T-helper 2 cell (primary cell): Measurements from ENCODE around the gene SMYD2.

Source experiments
- DNase-seq, 5 experiments: peaks; one replicate each; pipeline versions ENCODE4 v3.0.0 to v3.0.0-alpha.2; 2012 to 2022

The SMYD2 gene

DNA sequence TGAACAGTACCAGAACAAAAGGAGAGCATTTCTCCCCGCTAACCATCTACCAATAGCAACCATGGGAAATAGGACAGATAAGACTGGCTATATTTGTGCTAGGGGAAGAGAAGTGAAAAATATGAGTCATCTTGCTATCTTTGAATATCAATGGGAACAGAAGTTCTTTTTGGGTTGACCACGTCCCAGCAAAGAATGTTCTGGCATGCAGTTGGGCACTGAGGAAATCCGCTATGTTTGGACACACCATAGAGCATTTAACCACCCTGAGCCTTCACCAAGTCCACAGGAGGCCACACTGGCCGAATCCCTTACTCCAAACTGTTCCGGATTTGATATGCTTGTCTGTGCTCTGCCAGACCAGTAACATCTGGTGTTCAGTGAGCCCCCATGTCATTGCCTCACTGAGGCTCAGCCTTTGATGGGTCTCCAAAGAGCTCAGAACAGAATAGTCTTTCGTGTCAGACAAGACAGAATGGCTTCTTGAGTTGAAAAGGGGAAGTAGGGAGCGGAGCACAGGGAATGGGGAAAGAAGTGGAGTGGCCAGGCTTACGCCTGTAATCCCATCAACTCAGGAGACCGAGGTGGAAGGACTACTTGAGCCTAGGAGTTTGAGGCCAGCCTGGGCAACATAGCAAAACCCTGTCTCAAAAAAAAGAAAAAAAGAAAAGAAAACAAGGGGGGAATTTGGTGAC is 81.4 kb downstream of the SMYD2 start:
- no peak for DNase-seq

GRCh38 chr1:214363386-214363785 is 82.4 kb downstream of the SMYD2 start:
- no peak for DNase-seq

DNA sequence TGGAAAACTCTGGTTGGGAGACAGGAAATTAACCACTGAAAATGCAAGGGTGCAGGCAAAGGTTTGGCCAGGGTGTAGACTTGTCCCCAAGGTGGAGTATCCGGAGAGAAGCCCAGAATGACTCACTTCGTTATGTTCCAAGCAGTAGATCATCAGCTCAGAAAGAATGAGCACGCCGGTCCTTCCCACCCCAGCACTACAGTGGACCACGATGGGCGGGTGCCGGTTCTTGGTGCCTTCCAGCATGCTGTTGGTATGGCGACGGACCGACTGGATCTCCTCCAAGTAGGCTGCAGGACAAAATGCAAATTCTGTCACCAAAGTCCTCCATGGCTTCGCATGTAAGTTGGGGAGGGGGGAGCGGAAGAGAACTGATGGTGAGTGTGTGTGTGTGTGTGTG is 83.4 kb downstream of the SMYD2 start:
- DNase-seq, result no peak

DNA sequence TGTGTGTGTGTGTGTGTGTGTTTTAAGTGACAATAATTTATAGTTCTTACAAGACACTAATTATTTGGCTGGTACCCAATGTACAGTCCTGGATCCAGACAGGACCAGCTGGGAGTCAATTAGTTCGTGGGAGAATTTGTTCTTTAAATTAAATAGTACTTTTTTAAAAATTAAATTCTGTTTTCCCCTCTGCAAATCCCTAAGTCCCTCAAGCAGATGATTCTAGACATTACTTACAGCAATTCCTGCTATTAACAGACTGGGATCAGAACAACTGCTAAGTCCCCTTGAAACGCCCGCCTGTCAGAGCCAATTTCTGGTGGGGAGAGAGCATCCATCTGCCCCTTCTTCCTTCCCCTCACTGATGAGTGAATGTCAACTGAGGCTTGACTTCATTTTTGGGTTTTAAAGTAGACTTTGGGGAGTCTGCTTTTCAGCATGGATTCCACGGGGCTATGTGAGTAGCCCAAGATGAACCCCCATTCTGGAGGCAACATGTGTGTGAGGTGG is 83.9 kb downstream of the SMYD2 start:
- DNase-seq, result no peak

GRCh38 chr1:214367841-214368240 is 86.9 kb downstream of the SMYD2 start:
- DNase-seq, result no peak

GRCh38 chr1:214369364-214369763 is 88.4 kb downstream of the SMYD2 start:
- no peak for DNase-seq

DNA sequence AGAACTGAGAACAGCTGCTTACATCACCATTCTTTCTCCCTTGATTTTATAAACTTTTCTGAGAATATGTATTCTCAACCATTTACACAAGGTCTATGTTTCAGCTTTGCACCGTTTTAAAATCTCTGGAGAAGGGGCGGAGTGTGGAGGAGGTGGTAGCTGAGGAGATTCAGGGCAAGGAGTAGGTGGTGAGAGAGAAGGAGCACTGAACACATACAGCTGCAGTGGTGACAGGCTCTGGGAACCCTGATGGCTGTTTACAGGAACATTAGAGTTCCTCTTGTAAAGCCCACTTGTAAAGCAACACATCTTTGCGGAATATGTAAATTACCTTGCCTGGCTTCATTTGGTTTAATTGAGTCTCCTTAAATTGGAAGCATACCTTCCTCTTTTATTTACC is 89.7 kb downstream of the SMYD2 start:
- DNase-seq, result no peak

- DNase-seq, result no peak
Measured at GRCh38 chr1:214372092-214372491, 91.1 kb downstream of the SMYD2 start.

DNA sequence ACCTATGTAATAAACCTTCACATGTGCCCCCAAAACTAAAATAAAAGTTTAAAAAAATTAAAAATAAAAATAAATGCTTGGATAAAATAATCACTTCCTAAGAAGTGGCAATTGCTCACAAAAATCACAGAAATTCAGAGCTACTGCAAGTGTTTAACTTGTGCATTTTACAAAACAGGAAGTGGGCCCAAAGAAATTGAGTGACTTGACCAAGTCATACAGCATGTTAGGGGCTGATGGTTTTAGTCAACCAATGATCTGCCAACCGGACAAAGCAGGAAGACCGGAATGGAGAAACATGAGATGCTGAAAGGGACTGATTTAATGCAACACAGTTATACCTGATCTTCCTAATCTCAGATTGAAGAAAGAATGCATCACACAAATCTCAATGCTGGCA is 96.5 kb downstream of the SMYD2 start:
- DNase-seq, result peak in 1 of 5 experiments; percentile 14

GRCh38 chr1:214377886-214378285 is 96.9 kb downstream of the SMYD2 start:
- DNase-seq, result no peak

DNA sequence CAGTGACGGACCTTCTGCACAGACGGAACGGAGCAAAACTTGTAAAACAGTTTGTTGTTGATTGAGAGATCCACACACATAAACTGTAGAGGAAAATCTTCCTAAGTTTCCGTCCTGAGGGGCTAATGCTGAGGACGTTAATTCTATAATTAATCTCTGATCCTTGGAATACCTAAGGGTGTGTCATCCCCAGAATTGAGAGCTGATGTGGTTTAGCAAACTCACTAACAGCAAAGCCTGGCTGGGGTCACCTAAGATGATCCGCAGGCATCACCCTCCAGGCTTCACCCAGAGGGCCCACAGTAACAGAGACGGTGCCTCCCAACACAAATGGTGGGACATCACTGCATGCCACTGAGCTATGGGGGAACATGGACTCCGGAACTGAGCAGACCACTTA is 97.5 kb downstream of the SMYD2 start:
- no peak for DNase-seq

- DNase-seq, result no peak
Measured at GRCh38 chr1:214379236-214379970, 98.4 kb downstream of the SMYD2 start.

GRCh38 chr1:214380396-214380795 is 99.4 kb downstream of the SMYD2 start:
- DNase-seq, result no peak

DNA sequence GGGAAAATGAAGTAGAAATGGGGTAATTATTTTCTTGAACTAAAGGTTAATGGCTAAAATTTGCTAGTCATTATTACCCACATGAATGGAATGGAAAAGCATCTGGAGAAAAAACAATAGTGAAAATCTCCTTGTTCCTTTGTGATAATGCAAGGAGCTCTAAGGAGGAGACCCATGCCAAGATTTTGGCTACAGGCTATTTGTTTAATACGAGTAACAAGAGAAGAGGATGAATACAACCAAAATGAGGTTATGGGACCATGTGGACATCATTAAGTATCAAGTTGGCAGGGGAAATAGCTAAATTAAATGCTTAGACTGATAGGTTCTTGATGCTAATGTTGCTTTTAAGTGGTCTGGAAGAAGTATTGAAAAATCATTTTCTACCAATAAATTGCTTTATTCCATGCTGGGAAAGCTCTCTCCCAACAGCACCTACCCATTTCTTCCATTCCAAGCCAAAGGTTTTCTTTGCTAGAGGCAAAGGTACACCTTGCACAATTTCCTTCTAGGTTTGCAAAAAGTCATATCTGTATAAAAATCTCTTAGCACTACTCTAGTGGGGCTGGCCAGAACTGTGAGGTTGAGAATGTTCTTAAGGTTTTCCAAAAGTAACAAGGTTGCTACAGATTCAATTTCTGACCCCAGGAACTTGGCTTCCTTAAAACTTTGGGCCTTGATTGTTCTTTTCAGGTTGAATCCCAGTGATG is 100.2 kb downstream of the SMYD2 start:
- DNase-seq, result no peak

DNA sequence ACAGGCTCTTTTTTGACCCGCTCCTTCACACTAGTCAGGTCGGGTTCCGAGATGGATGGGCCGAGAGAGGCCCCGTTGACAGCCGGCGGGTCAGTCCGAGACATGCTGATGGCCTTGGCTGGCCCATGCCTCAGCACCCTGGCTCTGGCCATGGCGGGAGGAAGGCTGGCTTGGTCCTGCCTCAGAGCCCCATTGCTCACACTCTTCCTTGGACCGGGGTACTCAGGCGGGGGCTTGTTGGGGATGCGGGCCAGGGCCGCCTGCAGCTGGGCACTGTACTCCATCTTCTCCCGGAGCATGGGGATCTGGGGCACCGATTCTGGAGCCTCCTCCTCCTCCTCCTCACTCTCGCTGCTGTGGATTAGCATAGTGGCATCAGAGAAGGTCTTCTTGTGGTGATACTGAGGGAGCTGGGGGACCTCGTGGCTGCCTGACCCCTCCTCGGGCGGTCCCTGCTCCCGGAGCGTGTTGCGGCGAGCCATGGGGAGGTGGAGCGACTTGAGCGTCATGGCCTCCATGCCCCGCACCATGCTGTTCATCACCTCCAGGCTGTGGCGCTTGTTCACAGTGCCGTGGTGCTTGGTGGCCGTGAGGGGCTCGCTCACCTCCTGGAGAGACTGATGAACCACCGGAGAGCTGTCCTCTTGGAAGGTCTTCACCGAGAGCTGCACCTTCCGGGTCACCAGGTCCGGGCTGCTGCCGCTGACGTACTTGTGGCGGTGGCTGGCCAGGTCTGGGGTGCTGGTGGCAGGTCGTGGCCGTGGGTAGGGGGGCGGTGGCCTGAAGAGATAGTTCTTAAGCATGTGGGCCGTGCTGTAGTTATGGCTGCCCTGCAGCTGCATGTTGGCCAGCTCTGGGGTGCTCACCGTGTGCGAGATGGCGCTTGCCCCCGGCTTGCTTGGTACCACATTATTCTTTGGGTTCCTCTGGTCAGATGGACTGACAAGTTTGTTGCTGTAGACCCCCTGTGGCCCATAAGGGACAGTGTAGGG is 102.7 kb downstream of the SMYD2 start:
- no peak for DNase-seq

DNA sequence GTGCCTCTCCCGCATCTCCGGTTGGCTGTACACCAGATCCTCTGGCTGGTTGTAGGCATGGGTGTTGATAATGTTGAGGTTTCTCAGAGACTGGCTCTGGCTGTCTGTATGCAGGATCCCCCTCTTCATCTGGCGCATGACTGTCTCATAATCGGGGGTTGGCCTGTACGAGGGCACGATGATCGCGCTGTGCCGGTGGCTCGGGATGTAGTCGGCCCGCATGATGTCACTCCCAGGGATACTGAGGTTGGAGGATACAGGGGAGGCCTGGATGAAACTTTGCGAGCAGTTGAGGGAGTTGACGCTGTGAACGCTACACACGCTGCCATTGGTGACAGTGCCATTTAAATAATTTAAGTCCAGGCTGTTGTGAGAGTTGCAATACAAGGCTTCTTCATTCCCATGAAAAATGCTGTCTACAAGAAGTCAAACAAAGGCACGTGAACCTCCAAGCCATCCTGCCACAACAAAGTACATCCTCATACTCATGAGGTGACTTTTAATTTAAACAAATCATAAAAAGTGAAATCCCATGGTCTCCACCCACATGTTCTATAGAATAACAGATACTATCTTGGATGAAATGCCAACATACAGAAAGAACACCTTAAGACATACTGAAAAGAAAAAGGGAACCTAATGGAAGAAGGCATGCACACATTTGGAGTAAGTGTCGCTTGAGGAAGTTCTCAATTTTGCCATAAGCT is 103.6 kb downstream of the SMYD2 start:
- DNase-seq, result no peak

DNA sequence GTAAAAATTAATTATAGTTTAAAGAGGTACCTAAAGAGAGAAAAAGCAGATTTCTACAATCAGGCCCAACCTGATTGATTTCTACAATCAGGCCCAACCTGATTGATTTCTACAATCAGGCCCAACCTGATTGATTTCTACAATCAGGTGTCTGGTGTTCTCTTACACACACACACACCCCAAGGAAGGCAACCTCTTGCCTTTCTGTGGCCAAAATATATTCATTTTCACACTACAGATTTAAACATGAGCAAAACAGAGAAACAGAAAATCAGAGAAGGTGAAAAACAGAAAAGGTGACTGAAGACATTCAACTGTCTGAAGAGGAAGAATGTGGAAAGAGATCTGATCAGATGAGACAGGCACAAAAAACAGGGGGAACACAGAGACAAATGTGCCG is 104.5 kb downstream of the SMYD2 start:
- DNase-seq, result peak in 1 of 5 experiments; percentile 65

- no peak for DNase-seq
Measured at GRCh38 chr1:214386333-214386732, 105.4 kb downstream of the SMYD2 start.
